Right lobe of liver (tissue), 6 donors: ENCODE measurements around the gene RPGRIP1L. TPM values are rescaled to one million over a fixed set of nuclear protein-coding genes. Genes with fewer than 3 reads are reported as not detected.

Source experiments
- ATAC-seq, 4 donors: fragments of 200-7000 bp; cut with Tn5 transposase; one replicate each; pipeline ENCODE4 v1.9.1; 2020; ENCODE audit warnings: mild to moderate bottlenecking in 4 of 4, moderate library complexity in 4 of 4
- DNase-seq, 3 donors: peaks; one replicate each; pipeline ENCODE4 v3.0.0-alpha.2; 2020
- H3K27ac ChIP-seq, 3 donors: fragments of 200-600 bp; one replicate each; pipeline ENCODE4 v1.8.0; 2022
- H3K27me3 ChIP-seq, 2 donors: fragments of 200-600 bp; one replicate each; pipeline ENCODE4 v1.8.0; 2022
- H3K36me3 ChIP-seq, 4 donors: fragments of 200-600 bp; sonication (generic) in 1 of 4; one replicate each; pipeline versions ENCODE4 v1.5.1 to v1.8.0; 2017 to 2022; ENCODE audit warnings: control low read depth in 1 of 4
- H3K4me1 ChIP-seq, 4 donors: fragments of 200-600 bp; sonication (generic) in 1 of 4; one replicate each; pipeline versions ENCODE4 v1.5.1 to v1.8.0; 2017 to 2022; ENCODE audit warnings: control low read depth in 1 of 4
- H3K4me3 ChIP-seq, 3 donors: fragments of 200-600 bp; one replicate each; pipeline ENCODE4 v1.8.0; 2022
- H3K9me3 ChIP-seq, 4 donors: fragments of 200-600 bp; sonication (generic) in 1 of 4; one replicate each; pipeline versions ENCODE4 v1.5.1 to v1.8.0; 2017 to 2022; ENCODE audit warnings: control low read depth in 1 of 4
- CTCF ChIP-seq, 4 donors: fragments of 200-600 bp in 3 of 4; fragments of 450-650 bp in 1 of 4; IDR thresholded peaks; one replicate each; pipeline versions ENCODE4 v1.5.1 to v1.8.0; 2016 to 2022; ENCODE audit warnings: antibody characterized with exemption in 4 of 4, mild to moderate bottlenecking in 2 of 4
- POLR2A ChIP-seq: fragments of 450-650 bp; IDR thresholded peaks from one replicate; pipeline ENCODE4 v1.6.1; 2017; ENCODE audit warnings: antibody characterized with exemption, mild to moderate bottlenecking
- WGBS: methylation state at CpG from one replicate; pipeline ENCODE4 v1.1.6; 2018; ENCODE audit warnings: low coverage, low lambda C conversion rate; ENCODE audit not compliant: insufficient coverage; ENCODE audit errors: missing lambda C conversion rate; 5-methylcytosine and 5-hydroxymethylcytosine counted together
- intact Hi-C, 2 donors: fragments of 100-400 bp; cut with DNase I; formaldehyde crosslinking; loops; one replicate each; pipeline versions ENCODE4 v1.11.2 to v1.14.1; 2022
- total RNA-seq, 6 experiments: library from RNA; depleted of rRNA in 2 of 6; stranded (reverse); fragments of >200 nt in 2 of 6; fragmentation: NEBNext Ultra II Directional in 3 of 6; extraction: Animal tissue kit (Norgen Biotek cat#: 25700) in 3 of 6; gene quantifications; one replicate each; pipeline versions ENCODE4 v1.1.0 to v1.2.4, GENCODE V29; 2016 to 2023
- donor health status: DM: no; HTN: yes; CAD: no.
- donor health status: DM: no; HTN: no; CAD: no.
- donor health status: DM: no; HTN: no; CAD: no.
- donor health status: DM: no; HTN: yes; CAD: no.
- donor health status: DM: no; HTN: yes; CAD: no.

The RPGRIP1L gene
- total RNA-seq, 6 experiments from 2014 or later: 0.86 to 2.0 (median 1.3) TPM

DNA sequence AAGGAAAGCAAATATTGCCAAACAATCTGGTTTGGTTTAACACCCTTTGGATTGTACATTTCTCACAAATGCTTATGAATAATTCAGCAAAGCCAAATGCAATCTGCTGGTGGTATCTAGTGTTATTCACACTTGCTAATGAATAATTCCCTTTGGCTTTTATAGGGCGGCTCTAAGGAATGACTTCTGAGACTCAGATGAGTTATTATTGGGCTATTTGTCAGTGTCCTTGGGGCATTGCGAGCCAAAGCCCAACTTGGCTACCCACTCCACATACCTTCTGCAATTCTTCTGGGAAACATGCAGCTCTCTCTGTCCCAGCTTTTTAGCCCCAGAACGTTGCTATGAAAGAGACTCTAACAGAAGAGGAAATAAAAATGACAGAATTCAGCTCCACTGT lies 41.4 kb upstream of the RPGRIP1L start:
- WGBS: 54% methylated on average over 3 of the region's 3 CpGs

GRCh38 chr16:53744449-53744848 lies 40.8 kb upstream of the RPGRIP1L start:
- H3K27ac ChIP-seq: no peak overlapping the region
- WGBS: 40% methylated on average over 3 of the region's 3 CpGs
- no peak overlapping the region for H3K4me3 ChIP-seq
- peaks cover 0 to 7% (median 0%) of the 10 kb centered on the region in 4 donors for H3K4me1 ChIP-seq
- intact Hi-C loops: no loop called here
- H3K27me3 ChIP-seq: no peaks in the 10 kb centered on the region
- DNase-seq (no peak), ATAC-seq (peak in 1 of 4 donors; percentile 48)
- H3K36me3 ChIP-seq: no peaks in the 10 kb centered on the region
- H3K9me3 ChIP-seq: no peaks in the 10 kb centered on the region
- TF ChIP-seq CTCF (IDR thresholded peaks at IDR 0.05) (no peak), POLR2A (no peak)

More for the DNA sequence above, 41.4 kb upstream of the RPGRIP1L start:
- TF ChIP-seq POLR2A: no peak
- TF ChIP-seq CTCF (IDR thresholded peaks at IDR 0.05): no peak
- intact Hi-C loops: no loop called here
- DNase-seq (no peak), ATAC-seq (no peak)
- no peaks in the 10 kb centered on the region for H3K9me3 ChIP-seq
- no peak overlapping the region for H3K27ac ChIP-seq
- H3K4me3 ChIP-seq: no peak overlapping the region
- H3K27me3 ChIP-seq: no peaks in the 10 kb centered on the region
- H3K36me3 ChIP-seq: no peaks in the 10 kb centered on the region
- H3K4me1 ChIP-seq: peaks cover 0 to 7% (median 0%) of the 10 kb centered on the region in 4 donors

DNA sequence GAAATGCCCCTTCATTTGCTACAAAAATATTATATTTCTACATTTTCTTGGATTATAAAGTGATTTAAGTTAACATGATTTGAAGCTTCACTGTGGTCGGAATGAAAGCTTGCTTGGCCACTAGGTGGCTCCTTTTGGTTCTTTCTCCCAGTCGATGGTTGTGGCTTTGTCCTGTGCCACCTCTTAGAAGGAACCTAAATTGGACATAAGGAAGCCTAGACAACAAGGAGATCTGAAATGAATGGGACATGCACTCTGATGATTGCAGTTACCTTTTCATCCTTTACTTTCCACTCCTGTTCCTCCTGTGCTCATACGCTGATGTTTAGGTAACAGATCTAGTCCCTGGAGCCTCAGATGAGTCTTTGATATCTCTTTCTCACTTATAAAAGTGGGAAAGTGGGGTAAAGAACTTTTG lies 39.5 kb upstream of the RPGRIP1L start:
- TF ChIP-seq POLR2A: no peak
- TF ChIP-seq CTCF (IDR thresholded peaks at IDR 0.05): peak; percentile 44 to 66 (median 59)
- H3K36me3 ChIP-seq: no peaks in the 10 kb centered on the region
- H3K27me3 ChIP-seq: no peaks in the 10 kb centered on the region
- H3K9me3 ChIP-seq: no peaks in the 10 kb centered on the region
- DNase-seq (no peak), ATAC-seq (peak; percentile 51 to 69 (median 64))
- H3K4me1 ChIP-seq: peaks cover 0 to 7% (median 0%) of the 10 kb centered on the region in 4 donors
- H3K4me3 ChIP-seq: no peak overlapping the region
- intact Hi-C loops: no loop called here
- no peak overlapping the region for H3K27ac ChIP-seq
- 46% methylated on average over 3 of the region's 3 CpGs for WGBS

DNA sequence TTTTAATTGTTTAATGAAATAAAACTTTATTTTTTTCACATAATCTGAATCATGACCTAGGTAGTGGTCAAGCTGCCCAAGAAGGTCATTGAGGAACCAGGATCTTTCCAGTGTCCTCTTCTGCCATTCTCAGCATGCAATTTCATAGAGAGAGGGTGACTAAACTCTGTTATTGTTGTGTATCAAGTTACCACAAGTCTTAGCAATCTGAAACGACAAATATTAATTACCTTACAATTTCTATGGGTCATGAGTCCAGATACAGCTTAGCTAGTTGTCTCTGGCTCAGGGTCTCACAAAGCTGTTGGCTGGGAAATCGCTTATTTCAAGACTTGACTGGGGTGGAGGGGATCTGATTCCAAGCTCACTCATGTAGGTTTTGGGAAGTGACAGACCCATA lies 37.9 kb upstream of the RPGRIP1L start:
- TF ChIP-seq POLR2A (no peak), CTCF (IDR thresholded peaks at IDR 0.05) (no peak)
- intact Hi-C loops: no loop called here
- ATAC-seq (no peak), DNase-seq (no peak)
- WGBS: 100% methylated on average over 2 of the region's 2 CpGs
- Histone ChIP-seq H3K4me1 (peaks cover 0 to 7% (median 0%) of the 10 kb centered on the region in 4 donors), H3K9me3 (no peaks in the 10 kb centered on the region), H3K4me3 (no peak overlapping the region), H3K27me3 (no peaks in the 10 kb centered on the region), H3K27ac (no peak overlapping the region), H3K36me3 (no peaks in the 10 kb centered on the region)
